Stimulated activated CD4-positive, alpha-beta T cell treated with anti-CD3 and anti-CD28 coated beads, Interleukin-1b, Interleukin-23, amount 100 ng/mL, for 4 hours (primary cell): ENCODE measurements around the gene SLC38A4.

ENCODE experiments used
- DNase-seq, 2 donors: peaks; one replicate each; pipeline ENCODE4 v3.0.0-alpha.2; 2020; ENCODE audit warnings: low read depth in 2 of 2

Gene SLC38A4

DNA sequence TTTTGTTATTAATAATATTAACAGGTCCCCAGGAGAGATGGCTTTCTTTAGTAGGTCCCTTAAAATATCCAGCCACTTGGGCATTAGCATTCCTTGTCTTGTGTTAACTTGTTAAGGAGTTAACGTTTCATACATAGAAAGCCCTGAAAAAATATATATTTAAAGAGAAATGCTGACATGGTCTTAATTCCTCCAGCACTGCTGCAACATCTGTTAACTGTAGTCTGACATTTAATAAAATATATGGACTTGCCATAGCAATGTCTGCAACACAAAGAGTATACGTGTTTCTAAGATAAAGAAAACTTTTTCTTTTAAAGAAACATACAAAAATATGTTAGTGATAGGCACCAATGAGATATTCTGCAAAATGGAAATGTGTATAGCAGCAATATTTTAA is 10.0 kb downstream of the SLC38A4 start:
- no peak for DNase-seq

DNA sequence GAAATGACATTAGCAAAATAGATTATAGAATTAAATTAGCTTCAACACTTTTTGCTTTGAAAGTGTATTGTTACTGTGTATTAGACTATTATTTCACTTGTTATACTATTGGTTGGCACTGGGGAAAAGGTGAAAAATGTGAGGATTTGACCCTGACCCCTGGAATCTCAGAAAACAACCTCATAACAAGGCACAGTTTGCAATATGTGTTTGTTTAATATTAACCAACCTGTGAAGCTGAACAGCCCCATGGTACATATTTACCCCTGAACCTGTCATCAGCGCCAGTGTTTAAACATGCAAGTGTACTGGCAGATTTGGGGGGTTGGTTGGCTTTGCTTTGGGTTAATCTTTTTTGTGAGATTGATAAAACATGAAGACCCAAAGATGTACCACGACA is 11.7 kb downstream of the SLC38A4 start:
- DNase-seq = no peak

DNA sequence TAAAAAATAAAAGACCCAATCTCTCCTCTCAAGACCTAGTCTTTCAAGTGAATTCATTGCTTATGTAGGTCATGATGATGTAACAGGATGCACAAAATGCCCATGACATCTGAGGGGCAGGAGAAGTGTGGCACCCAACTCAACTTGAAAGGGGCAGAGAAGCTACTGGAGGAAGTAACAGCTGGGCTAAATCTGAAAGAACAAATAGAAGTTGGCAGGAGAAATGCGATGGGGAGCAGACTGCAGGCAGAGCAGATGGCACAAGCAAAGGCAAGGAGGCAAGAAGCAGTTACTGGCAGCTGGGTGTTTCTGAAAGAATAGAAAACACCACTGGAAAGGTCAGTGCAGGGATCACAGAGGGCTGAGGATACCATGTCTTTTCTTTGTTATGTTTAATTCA is 14.6 kb downstream of the SLC38A4 start:
- no peak for DNase-seq

- no peak for DNase-seq
Measured at GRCh38 chr12:46808955-46809697, 16.7 kb downstream of the SLC38A4 start.

GRCh38 chr12:46808317-46808716 is 17.5 kb downstream of the SLC38A4 start:
- DNase-seq = no peak

DNA sequence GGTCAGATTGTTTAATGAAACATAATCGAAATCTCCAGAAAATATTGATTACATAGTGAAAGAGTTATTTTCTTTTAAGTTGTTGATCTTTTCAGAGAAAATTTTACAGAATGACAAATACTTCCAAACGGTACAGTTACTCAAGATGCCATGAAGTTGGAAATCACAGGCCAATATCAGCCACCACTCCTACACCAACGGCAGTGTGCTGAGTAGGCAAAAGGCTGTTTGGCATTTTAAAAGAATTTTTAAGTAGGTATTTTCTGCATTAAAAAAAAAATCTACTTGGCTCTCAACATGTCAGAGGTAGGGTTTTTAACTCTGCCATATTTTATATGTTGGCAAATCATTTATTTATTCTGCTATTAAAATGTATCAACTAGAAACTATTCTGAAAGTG is 21.7 kb downstream of the SLC38A4 start:
- DNase-seq = no peak

- DNase-seq = no peak
Measured at GRCh38 chr12:46803517-46803916, 22.3 kb downstream of the SLC38A4 start.

- DNase-seq = no peak
Measured at GRCh38 chr12:46801293-46801692, 24.5 kb downstream of the SLC38A4 start.

DNA sequence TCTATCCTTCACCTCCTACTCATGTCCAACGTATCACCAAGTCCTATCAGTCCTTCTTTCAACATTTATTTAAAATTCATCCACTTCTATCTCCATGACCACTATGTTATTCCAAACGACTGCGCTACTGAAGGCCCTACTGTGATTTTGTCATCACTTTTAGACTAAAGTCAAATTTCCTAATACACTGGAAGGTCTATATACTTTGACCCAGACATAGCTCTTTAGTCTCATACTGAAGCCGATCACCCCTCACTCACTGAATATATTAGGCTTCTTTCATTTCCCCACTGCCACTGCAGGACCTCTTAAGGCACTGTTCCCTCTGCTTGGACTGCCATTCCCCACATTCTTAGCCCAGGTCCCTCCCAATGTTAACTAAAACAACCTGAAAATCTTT is 25.6 kb downstream of the SLC38A4 start:
- DNase-seq = no peak

DNA sequence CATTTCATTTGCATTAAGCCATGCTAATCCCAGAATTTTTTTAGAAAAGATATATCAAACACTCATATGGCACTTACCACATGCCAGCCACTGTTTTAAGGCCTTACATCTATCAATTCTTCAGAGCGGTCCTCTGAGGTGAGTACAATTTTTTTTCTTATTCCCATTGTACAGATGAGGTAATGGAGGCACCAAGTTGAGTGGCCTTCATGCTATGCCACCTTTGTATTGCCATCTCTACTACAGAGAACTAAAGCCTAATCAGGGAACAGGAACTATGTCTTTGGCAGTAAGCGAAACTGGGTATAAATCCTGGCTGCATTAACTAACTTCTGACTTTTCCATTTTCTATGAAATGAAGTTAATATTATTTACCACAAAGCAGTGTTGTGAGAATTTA is 27.1 kb downstream of the SLC38A4 start:
- DNase-seq = no peak

GRCh38 chr12:46798056-46798455 is 27.7 kb downstream of the SLC38A4 start:
- DNase-seq = no peak

- no peak for DNase-seq
Measured at GRCh38 chr12:46795988-46796387, 29.8 kb downstream of the SLC38A4 start.

- DNase-seq = no peak
Measured at GRCh38 chr12:46794593-46795190, 31.1 kb downstream of the SLC38A4 start.

GRCh38 chr12:46792925-46793324 is 32.9 kb downstream of the SLC38A4 start:
- no peak for DNase-seq

- no peak for DNase-seq
Measured at GRCh38 chr12:46790066-46790465, 35.7 kb downstream of the SLC38A4 start.

- DNase-seq = no peak
Measured at GRCh38 chr12:46788072-46788887, 37.5 kb downstream of the SLC38A4 start.

DNA sequence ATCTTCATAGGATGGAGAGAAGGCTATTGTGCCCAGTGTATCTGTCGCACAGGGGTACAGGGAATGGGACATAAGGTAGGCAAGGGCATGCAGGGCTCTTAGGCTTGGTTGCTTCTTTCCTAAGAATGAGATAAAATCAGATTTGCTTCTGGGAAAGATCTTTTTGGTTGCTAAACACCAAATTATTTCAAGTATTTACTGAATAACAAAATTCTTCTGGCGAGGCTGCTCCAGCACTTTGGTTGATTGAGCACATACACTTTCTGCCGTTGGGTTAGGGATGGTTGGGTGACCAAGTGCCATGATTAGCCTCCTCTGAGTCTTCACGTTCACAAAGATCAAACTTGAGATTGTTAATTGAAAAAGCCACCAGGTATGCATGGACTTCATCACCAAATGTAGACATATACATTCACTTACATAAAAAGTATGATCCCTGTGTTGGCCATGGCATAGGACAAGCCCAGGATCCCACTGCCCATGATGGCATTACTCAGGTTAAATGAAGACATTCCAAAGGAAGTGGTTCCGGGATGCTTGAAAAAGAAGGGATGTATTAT is 38.2 kb downstream of the SLC38A4 start:
- no peak for DNase-seq

- no peak for DNase-seq
Measured at GRCh38 chr12:46786774-46787173, 39.0 kb downstream of the SLC38A4 start.

GRCh38 chr12:46785382-46785781 is 40.4 kb downstream of the SLC38A4 start:
- no peak for DNase-seq

GRCh38 chr12:46783871-46784270 is 41.9 kb downstream of the SLC38A4 start:
- DNase-seq = no peak

GRCh38 chr12:46779879-46780278 is 45.9 kb downstream of the SLC38A4 start:
- no peak for DNase-seq

DNA sequence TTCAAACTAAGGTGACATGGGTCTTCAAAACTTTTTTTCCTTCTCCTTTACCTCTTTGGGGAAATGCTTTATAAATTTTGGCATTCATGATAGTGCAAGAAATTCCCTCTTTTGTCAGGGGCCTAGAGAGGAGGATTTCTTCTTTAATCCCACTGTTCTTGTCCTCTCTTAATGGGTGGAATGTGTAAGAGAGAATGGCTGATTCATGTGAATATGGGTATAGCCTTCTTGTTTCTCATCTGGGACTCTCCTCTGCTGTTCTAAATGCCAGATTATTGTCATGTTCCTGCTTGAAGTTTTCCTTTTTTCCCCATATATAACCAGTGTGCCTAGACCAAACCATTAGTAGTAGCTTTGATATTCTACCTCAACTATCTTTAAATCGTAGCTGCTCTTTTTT is 46.7 kb downstream of the SLC38A4 start:
- DNase-seq = no peak

GRCh38 chr12:46778415-46778814 is 47.4 kb downstream of the SLC38A4 start:
- no peak for DNase-seq
